Activated T-cell treated with anti-CD3 and anti-CD28 coated beads, Interleukin-2, amount 50 U/mL, for 24 hours (primary cell): ENCODE measurements around the gene THADA.

Source experiments
- DNase-seq: peaks from one replicate; pipeline ENCODE4 v3.0.0-alpha.2; 2020
- H3K27ac Mint-ChIP-seq: 2 replicates; pipeline ENCODE4 v1.8.0; 2020; ENCODE audit warnings: mild to moderate bottlenecking, mixed read lengths
- H3K27me3 Mint-ChIP-seq: 2 replicates; pipeline ENCODE4 v1.8.0; 2020; ENCODE audit warnings: mixed read lengths
- H3K36me3 Mint-ChIP-seq: 2 replicates; pipeline ENCODE4 v1.8.0; 2020; ENCODE audit warnings: low read depth, mixed read lengths
- H3K4me1 Mint-ChIP-seq: 2 replicates; pipeline ENCODE4 v1.8.0; 2020; ENCODE audit warnings: low read depth, mixed read lengths
- H3K4me3 Mint-ChIP-seq: 2 replicates; pipeline ENCODE4 v1.8.0; 2020; ENCODE audit warnings: mild to moderate bottlenecking, moderate library complexity, mixed read lengths
- H3K9me3 Mint-ChIP-seq: 2 replicates; pipeline ENCODE4 v1.8.0; 2020; ENCODE audit warnings: mixed read lengths

The THADA gene

GRCh38 chr2:43461453-43462073 is 134.3 kb downstream of the THADA start:
- Mint-ChIP-seq H3K4me3 (no peak overlapping the region), H3K4me1 (peaks cover 17% of the 10 kb centered on the region), H3K27me3 (no peaks in the 10 kb centered on the region), H3K27ac (no peak overlapping the region), H3K9me3 (no peaks in the 10 kb centered on the region), H3K36me3 (peaks cover 51% of the 10 kb centered on the region)
- DNase-seq, result no peak

DNA sequence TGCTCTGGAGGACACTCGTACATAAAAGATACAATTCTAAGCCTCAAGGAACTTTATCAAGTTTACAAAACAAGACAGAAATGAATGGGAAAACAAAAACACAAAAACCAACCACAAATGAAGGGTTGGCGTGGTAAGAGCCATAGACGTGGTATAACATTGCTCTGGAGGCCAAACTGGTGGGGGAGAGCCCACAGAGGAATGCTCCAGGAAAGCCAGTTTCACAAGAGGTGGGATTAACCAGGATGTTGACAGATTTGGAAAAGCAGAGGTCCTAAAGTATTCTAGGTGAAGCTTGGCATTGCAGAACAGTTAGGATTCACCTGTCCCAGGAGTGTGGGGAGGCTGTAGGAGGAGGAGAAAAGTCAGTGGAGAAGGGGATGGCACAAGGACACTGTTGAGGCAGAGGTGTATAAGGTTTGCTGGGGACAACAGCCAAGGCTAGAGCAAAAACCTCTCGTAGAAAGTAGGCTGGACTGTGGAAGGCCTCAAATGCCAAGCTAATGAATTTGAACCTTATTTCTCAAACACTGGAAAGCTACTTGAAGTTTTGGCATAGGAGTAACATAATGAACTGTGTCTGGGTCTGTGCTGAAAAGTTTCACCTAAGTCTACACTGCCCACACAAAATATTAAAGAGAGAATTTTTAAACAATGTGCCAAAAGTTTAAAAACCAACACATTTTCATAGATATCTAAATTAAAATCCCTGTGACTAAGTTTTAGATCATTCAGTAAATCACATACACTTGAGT is 135.1 kb downstream of the THADA start:
- H3K9me3 Mint-ChIP-seq, result no peaks in the 10 kb centered on the region
- H3K36me3 Mint-ChIP-seq, result peaks cover 47% of the 10 kb centered on the region
- no peak overlapping the region for H3K27ac Mint-ChIP-seq
- H3K27me3 Mint-ChIP-seq, result no peaks in the 10 kb centered on the region
- no peak for DNase-seq
- H3K4me3 Mint-ChIP-seq, result no peak overlapping the region
- H3K4me1 Mint-ChIP-seq, result peaks cover 20% of the 10 kb centered on the region

DNA sequence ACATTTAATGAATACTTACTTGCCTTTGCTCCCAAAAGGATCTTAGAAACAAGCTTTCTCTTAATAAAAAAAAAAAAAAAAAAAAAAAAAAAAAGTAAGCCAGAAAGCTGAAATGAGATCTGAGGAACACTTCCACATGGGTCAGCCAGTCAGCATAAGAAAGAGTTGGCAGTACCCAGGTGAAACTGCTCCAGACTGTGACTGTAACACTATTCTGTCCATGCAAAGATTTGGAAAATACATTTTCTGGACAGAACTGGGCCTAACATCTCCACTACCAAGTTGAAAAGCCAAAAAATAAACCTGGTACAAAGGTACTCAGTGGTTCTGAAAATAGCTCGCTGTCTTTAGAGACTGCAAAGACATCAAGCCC is 135.7 kb downstream of the THADA start:
- Mint-ChIP-seq H3K27ac (no peak overlapping the region), H3K27me3 (no peaks in the 10 kb centered on the region), H3K36me3 (peaks cover 45% of the 10 kb centered on the region), H3K4me3 (no peak overlapping the region), H3K9me3 (no peaks in the 10 kb centered on the region), H3K4me1 (peaks cover 23% of the 10 kb centered on the region)
- no peak for DNase-seq

DNA sequence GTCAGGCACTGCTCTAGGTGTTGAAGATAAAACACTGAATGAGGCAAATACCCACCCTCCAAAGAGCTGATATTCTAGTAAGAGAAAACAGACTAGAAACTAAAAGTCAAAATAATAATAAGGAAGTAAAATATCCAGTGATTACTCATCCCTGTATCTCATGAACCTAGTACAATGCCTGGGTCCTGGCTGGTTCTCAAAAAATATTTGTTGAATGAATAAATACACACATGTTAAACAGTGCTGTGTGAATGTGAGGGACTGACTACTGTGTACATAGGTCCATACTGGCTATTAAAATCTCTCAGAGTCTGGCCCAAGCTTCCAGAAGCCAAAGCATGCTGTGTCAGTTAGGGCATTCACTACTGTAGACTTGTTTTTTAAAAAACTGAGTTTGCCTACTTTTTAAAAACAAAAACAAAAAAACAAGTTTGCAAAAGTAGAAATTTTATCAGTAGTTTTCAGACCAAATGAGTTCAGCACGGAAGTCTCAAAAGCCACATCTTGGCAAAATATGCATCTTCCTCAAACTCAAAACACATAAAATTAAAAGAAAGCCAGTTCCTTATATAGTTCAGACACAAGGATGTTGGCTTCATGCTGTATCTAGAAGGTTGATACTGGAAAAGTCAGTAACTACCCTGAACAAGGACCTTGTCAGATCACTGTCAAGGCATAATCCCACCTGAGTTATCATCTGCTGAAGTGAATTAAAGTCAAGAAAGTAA is 136.2 kb downstream of the THADA start:
- peaks cover 26% of the 10 kb centered on the region for H3K4me1 Mint-ChIP-seq
- H3K27ac Mint-ChIP-seq, result no peak overlapping the region
- no peaks in the 10 kb centered on the region for H3K27me3 Mint-ChIP-seq
- H3K9me3 Mint-ChIP-seq, result no peaks in the 10 kb centered on the region
- DNase-seq, result no peak
- H3K36me3 Mint-ChIP-seq, result peaks cover 47% of the 10 kb centered on the region
- H3K4me3 Mint-ChIP-seq, result no peak overlapping the region

- DNase-seq, result no peak
- Mint-ChIP-seq H3K27ac (no peak overlapping the region), H3K4me3 (no peak overlapping the region), H3K27me3 (no peaks in the 10 kb centered on the region), H3K4me1 (peaks cover 27% of the 10 kb centered on the region), H3K36me3 (peaks cover 54% of the 10 kb centered on the region), H3K9me3 (no peaks in the 10 kb centered on the region)
Observed at GRCh38 chr2:43458014-43458628, 137.7 kb downstream of the THADA start.

DNA sequence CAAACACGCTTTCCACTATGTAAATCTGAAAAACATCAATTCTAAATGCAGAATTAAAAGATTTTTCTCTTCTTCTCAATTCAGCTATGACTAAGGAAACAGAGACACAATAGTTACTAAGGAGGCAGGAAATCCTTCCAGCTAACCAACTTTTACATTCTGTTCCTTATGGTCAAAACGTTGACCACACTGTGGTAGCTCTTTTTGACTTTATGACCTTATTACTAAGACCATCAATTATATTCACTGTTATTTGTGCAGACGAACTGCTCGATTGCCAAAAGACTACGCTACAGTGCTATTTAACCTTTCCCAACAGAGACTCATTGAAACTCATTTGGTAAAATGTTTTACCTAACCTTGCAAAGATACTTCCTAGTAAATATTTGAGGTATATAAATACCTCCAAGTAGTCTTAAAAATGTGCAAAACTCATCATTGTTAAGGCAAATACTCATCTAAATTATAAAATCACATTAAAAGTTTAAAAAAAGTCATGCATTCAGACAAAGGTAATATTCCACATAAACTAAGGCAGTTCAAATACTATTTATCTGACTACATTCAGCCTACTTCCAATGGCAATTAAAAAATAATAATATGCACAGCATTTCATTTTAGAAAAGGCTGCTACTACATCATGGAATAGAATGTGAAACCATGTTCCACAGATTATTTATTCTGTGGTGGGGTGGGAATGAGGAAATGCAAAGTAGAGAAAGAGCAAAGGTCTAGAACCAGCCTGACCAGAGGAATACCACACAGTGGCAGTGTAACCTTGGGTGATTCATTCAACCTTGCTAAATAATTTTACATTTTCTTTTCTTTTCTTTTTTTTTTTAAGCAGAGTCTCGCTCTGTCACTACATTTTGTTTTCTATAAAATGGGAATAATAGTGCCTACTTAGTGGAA is 139.9 kb downstream of the THADA start:
- no peaks in the 10 kb centered on the region for H3K9me3 Mint-ChIP-seq
- no peaks in the 10 kb centered on the region for H3K27me3 Mint-ChIP-seq
- no peak overlapping the region for H3K27ac Mint-ChIP-seq
- H3K4me3 Mint-ChIP-seq, result no peak overlapping the region
- H3K36me3 Mint-ChIP-seq, result peaks cover 63% of the 10 kb centered on the region
- no peak for DNase-seq
- peaks cover 30% of the 10 kb centered on the region for H3K4me1 Mint-ChIP-seq

GRCh38 chr2:43455296-43455695 is 140.5 kb downstream of the THADA start:
- Mint-ChIP-seq H3K4me3 (no peak overlapping the region), H3K27me3 (no peaks in the 10 kb centered on the region), H3K4me1 (peaks cover 26% of the 10 kb centered on the region), H3K9me3 (no peaks in the 10 kb centered on the region), H3K36me3 (peaks cover 62% of the 10 kb centered on the region), H3K27ac (no peak overlapping the region)
- DNase-seq, result no peak

DNA sequence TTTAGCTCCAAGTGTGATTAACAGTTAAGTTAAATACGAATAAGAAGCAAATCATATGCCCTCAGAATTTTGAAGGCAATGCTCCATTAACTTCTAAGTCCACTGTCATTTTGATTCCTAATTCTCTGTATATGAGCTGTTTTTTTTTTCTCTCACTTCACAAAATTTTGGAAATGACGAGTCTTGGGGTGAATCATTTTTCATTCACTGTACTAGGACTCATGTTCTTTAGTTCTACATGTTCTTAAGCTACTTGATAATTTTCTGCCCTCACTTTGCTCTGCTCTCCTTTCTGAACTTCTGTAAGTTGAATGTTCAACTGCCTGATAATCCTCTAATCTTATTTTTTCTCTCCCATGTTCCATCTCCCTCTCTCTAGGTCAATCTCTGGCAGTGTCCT is 141.0 kb downstream of the THADA start:
- Mint-ChIP-seq H3K27me3 (no peaks in the 10 kb centered on the region), H3K9me3 (no peaks in the 10 kb centered on the region), H3K4me1 (peaks cover 26% of the 10 kb centered on the region), H3K4me3 (no peak overlapping the region), H3K27ac (no peak overlapping the region), H3K36me3 (peaks cover 64% of the 10 kb centered on the region)
- DNase-seq, result no peak

GRCh38 chr2:43453179-43454170 is 142.4 kb downstream of the THADA start:
- H3K27me3 Mint-ChIP-seq, result no peaks in the 10 kb centered on the region
- H3K36me3 Mint-ChIP-seq, result peaks cover 67% of the 10 kb centered on the region
- no peak overlapping the region for H3K27ac Mint-ChIP-seq

GRCh38 chr2:43452318-43452731 is 143.5 kb downstream of the THADA start:
- Mint-ChIP-seq H3K4me1 (peaks cover 22% of the 10 kb centered on the region), H3K27me3 (no peaks in the 10 kb centered on the region), H3K9me3 (no peaks in the 10 kb centered on the region), H3K4me3 (no peak overlapping the region), H3K36me3 (peaks cover 63% of the 10 kb centered on the region), H3K27ac (no peak overlapping the region)
- DNase-seq, result no peak

More at GRCh38 chr2:43453179-43454170, 142.4 kb downstream of the THADA start:
- Mint-ChIP-seq H3K4me3 (no peak overlapping the region), H3K4me1 (peaks cover 26% of the 10 kb centered on the region), H3K9me3 (no peaks in the 10 kb centered on the region)
- DNase-seq, result no peak

DNA sequence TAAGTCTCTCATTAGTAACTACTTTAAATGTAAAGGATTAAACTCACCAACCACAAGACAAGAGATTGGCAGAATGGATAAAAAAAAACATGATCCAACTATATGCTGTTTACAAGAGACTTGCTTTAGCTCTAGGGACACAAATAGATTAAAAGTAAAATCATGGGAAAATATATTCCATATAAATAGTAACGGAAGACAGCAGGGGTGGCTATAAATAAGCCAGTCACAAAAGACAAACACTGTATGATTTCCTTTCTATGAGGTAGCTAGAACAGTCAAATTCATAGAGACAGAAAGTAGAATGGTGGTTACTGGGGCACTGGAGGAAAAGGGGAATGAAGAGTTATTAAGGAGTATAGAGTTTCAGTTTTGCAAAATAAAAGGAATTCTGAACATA is 145.2 kb downstream of the THADA start:
- Mint-ChIP-seq H3K27me3 (no peaks in the 10 kb centered on the region), H3K36me3 (peaks cover 74% of the 10 kb centered on the region), H3K27ac (no peak overlapping the region), H3K4me3 (no peak overlapping the region), H3K9me3 (no peaks in the 10 kb centered on the region), H3K4me1 (peaks cover 15% of the 10 kb centered on the region)
- no peak for DNase-seq

GRCh38 chr2:43448822-43449110 is 147.1 kb downstream of the THADA start:
- H3K36me3 Mint-ChIP-seq, result peaks cover 78% of the 10 kb centered on the region
- no peak overlapping the region for H3K27ac Mint-ChIP-seq
- H3K27me3 Mint-ChIP-seq, result no peaks in the 10 kb centered on the region
- no peak overlapping the region for H3K4me3 Mint-ChIP-seq
- H3K4me1 Mint-ChIP-seq, result peaks cover 11% of the 10 kb centered on the region
- no peaks in the 10 kb centered on the region for H3K9me3 Mint-ChIP-seq
- no peak for DNase-seq
